Stimulated activated CD4-positive, alpha-beta T cell treated with anti-CD3 and anti-CD28 coated beads, Interleukin-1b, Interleukin-23, amount 100 ng/mL, for 24 hours (primary cell): Measurements from ENCODE around the gene TSPAN11.
"Not testable (repeated sequence)": the region's sequence is repeated elsewhere in the genome, so short reads cannot be mapped to it uniquely, and the experiment has no call there.

ENCODE experiments used
- DNase-seq, 4 experiments: peaks; one replicate each; pipeline ENCODE4 v3.0.0-alpha.2; 2020; ENCODE audit warnings: low read depth in 4 of 4, low spot score in 1 of 4

TSPAN11 gene

DNA sequence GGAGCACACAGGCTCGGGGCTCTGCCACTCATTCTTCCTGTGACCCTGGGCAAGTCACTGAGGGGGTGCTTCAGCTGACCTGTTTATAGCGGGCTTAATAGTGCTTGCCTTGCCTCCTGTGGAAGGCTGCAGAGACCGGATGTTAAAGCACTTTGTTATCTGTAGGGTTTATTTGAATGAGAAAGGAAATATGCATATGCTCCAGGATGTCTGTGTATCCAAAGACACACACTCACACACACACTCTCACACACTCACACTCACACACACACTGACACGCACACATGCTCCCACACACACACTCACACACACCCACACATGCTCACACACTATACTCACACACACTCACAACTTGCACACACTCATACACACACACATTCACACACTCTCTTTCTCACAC is 91.0 kb downstream of the TSPAN11 start:
- no peak for DNase-seq

DNA sequence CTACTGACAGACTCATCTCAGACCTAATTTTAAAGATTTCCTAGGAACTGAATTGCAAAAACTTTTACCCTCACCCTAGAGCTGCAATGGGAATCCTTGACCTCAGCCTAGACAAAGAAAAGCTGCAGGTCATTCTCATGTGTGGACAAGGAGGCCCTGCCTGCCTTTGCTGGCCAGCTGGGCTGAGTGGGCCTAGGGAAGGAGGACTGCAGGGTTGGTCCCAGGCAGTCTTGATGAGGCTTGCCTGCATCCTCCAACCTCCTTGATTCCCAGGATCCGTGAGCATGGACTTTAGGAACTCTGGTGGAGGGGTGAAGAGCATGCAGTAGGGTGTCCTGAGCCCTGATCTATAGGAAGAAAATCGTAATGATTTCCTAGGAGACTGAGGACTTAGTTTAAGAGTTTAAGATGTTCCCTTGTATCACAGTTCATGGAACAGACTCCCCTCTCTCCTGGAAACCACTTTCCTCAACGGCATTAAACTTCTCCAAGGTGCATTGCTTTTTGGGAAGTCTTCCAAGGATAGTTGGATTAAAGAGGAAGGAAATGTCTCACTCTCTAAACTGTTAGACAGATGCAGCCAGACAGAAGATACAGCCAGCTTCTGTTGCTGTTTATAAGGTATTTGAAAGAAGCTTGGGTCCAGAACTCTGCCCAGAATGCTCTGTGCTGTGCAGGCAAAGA is 91.7 kb downstream of the TSPAN11 start:
- no peak for DNase-seq

DNA sequence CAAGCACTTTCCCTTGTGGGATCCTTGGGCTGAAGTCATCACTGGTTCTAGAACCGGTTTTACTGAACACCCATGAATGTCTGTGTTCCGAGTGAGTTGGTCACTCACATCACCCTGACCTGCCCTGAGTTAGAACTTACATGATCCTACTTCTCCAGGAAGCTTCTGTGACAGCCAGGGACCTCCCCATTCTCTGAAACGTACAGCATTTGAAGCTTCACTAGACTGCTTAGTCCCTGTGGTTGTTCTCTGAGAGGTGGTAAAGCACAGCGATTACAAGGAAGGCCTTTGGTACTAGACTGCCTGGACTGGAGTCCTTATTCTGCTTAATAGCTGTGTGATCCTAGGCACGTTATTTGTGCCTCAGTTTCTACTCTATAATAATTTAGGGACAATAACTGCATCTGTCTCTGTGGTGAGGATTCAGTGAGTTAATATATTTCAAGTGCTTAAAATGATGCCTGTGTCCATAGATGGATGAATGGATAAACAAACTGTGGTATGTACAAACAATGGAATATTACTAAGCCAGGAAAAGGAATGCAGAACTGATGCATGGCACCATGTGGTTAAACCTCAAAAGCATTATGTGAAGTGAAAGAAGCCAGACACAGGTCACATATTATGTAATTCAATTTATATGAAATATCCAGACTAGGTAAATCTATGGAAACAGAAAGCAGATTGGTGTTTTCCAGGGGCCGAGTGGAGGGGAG is 92.4 kb downstream of the TSPAN11 start:
- no peak for DNase-seq

DNA sequence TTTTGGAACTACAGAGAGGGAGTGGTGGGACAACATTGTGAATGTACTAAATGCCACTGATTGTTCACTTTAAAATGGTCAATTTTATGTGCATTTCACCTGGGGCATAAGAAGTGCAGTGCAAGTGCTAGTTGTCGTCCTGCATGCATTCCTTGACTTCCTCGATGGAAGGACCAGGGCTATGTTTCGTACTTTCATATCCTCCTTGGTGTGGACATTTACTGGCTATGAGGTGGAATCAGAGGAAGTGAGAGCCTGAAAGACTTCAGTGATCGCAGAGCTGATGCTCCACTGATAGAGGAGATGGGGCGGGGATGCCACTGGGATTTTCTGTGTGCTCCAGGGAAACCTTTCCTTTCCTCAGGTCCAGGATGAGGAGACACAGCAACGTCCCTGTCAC is 93.0 kb downstream of the TSPAN11 start:
- DNase-seq: no peak

DNA sequence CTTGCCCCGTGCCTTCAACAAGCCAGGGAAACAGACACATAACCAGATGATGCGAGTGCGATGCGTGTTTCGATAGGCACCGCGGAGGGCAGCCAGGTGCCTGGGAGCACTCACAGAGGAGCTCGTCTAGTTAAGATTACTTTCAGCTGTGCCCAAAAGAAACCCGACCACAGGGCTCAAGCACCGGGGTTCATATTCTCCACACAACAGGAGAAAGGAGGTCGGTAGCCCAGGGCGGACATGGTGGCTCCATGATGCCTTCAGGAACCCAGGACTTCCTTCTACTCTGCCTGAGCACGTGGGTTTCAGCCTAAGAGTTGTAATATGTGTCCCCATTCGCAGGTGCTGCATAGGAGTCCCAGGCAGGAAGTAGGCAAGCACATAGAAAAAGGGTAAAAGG is 93.4 kb downstream of the TSPAN11 start:
- DNase-seq: no peak

DNA sequence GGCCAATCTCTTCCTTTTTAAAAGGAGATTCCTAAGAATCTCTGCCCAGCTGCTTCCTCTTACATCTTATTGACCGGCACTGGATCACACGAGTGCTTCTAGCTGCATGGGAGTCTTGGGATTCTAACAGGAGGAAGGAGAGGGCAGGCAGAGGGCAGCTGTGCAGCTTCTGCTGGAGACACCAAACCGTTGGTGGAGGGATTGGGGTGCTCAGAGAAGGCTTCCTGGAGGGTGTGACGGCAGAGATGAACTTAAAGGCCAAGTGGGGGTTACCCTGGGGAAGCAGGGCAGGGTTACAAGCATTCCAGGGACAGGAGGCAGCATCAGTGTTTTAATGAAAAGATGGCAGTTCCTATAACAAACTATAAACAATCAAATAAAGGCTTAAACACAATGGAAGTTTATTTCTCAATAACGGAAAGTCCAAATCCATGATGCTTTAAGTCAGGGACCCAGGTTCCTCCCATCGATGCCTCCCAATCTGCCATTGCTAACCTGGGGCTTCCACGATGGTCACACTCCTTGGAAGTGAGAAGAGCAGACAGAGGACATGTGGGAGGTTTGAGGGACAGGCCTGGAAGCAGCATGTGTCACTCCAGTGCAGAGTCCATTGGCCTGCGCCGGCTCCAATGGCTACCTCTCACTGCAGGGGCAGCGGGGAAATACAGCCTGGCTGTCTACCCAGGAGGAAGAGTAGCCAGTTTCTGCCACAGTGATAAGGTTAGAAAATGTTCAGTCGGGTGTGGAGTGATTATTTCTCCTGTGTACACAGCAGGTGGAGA is 94.0 kb downstream of the TSPAN11 start:
- DNase-seq: no peak

DNA sequence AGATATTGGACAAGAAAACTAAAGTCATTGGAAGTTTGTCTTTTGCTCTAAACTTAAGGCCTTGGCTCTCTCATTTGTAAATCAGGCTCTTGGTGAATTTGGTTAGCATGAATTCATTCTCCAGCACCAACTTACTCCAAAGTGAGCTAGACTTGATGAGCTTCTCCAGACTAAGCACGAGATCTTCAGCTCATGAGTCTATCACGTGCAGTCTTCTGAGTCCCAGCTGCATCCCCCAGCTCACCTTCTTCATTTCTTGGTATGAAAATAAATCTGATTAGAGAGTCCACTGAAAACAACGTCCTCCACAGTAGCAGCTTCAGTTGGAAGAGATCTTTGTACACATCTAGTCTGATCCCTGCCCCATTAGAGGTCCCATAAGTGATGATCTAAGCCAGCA is 94.6 kb downstream of the TSPAN11 start:
- no peak for DNase-seq

DNA sequence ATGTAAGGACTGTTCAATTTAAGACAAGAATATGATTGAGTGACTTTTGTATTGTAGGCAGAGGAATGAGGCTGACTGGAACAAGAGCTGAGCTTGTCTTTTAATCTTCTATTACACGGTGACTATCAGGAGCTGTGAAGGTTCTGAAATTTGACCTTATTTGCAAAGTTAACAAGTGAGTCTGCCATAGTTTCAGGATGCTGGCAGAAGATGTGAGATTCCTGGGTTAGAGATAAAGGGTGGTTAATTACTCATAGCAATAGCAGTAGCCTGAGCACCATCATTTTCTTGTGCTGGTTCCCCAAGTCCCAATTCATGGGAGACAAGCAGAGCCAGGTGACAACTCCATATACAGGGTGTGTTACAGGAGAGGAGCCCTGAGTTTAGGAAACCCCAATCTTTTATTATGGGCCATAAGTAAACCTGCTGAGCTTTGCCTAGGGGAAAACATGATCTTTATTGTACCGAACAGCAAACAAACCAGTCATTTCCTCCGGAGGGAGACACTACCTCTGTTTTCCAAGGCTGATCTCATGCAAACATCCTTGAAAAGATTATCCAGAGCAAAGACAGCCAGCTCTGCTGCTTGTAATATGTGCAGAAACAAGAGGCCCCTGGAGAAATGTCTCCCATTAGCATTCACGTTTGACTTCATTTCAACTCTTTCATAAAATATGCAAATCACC is 95.4 kb downstream of the TSPAN11 start:
- DNase-seq: no peak

DNA sequence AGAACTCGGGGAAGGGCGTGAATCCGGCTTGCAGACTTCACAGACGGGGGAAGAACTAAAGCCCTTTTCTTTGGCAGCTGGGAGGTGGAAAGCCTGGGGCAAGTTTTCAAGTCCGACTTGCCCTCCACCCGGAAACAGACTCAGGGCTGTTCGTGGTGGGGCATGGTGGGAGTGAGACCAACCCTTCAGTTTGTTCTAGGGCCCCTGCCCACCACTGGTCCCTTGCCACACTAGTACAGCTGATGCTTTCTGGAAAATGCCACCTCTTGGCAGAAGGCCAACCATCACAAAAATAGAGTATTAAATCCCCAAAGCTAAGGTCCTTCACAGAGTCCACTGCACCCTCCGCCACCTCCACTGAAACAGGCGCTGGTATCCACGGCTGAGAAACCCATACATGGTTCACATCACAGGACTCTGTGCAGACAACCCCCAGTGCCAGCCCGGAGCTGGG is 96.8 kb downstream of the TSPAN11 start:
- DNase-seq: no peak

DNA sequence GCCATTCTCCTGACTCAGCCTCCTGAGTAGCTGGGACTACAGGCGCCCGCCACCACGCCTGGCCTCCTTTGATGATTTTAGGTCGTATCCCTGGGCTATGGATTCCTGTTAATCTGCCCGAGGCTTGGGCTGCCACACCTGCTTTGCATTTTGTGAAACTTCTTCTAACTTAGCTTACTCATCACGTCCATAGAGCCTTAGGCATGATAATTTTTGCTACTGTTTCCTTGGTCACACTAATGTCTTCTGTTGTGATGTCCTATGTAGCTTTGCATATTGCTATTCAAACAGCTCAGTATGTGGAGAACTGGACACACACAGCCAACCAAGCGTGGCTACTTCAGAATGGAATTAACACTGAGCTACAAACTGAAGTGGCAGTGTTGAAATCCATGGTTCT is 99.7 kb downstream of the TSPAN11 start:
- no peak for DNase-seq

DNA sequence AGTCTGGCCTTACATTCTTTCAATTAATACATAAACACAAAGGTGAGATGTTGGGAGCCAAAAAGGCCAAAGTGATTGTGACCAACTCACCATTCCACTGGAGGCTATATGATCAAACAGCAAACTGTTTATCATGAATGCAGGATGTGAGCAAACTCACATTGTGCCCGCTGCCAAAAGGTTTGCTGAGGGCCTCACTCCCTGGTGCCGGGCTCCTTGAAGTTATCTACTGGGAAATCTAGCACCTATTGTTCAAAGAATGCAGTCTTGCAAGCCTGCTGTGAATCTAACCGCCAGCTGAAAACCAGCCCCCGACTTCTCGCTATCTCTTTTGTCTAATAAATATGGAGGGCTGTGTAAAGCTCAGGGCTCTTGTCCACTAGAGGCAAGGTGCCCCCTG is 100.5 kb downstream of the TSPAN11 start:
- not testable (repeated sequence) for DNase-seq

DNA sequence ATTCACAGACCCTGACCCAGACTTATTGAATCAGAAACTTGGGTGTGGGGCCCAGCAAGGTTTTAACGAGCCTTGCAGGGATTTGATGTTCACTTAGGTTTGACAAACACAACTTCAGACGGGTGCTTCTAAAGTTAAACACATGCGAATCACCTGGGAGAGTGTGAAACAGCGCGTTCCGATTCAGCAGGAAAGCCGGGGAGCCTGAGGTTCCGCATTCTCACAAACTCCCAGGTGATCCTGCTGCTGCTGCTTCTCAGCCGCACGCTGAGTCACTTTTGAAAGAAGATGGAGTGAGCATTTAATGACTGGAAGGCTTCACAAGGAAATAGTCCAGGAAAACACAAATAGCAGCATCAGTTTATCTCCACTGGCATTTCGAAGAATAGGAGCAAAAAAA is 102.9 kb downstream of the TSPAN11 start:
- DNase-seq: no peak

DNA sequence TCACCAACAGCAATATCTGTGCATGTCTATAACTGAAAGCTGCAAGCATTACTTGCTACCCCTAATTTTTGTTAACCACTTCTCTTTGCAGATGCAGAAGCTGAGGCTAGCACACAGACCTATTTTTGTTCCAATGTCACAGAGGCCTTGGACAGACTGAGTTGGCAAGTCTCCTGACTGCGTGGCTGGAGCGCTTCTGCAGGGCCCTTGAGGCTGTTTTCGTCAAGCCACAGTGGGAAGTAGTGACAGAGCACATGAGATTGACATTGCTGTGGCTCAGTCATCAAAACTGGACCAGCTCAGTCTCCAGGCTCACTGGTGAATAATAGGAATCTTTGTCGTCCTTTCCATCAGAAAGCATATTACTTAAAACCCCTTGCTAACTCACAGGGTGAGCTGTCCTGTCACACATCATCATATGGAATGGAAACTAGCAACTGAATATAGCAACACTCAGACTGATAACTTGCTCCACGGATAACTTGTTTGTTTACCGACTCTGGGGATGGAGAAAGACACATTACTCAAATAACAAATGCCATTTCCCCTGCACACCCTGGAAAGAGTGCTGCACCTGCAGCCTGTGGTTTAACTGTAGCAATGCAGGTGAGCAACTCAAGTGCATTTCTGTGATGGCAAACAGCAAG is 103.5 kb downstream of the TSPAN11 start:
- DNase-seq: no peak

DNA sequence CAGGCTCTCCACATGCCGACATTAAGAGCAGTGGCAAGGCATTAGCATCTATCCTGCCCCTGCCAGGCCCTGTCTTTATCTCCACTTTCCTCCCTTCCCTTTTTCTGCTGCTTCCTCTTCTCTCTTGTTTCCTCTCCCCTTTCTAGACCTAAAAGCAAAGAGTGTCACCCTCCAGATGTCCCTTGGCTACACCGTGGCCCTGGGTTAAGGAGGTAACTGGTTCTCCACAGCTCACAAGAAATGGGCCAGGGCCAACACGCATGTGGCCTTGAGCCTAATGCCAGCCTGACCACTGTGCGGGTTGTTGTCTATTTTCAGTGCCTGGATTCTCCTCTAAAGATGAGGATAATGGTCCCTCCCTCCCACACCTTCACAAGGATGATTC is 105.4 kb downstream of the TSPAN11 start:
- no peak for DNase-seq

DNA sequence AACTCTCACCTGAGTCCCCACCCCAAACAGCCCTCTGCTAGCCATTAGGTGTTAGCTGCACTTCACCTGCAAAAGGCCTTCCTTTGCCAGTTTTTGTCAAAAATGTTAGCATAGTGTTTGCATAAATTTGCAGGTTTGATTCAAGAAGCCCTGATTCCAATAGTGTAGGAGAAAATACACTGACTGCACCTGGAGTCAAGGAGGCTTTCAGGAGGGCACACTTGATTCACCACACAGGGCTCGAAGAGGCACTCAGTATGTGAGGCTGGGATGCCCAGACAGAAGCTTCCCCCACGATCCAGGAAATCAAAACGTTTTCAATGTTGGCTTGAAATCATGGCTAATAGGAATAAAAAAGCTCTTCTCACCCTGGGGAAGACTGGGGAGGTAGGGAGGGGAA is 106.6 kb downstream of the TSPAN11 start:
- no peak for DNase-seq

DNA sequence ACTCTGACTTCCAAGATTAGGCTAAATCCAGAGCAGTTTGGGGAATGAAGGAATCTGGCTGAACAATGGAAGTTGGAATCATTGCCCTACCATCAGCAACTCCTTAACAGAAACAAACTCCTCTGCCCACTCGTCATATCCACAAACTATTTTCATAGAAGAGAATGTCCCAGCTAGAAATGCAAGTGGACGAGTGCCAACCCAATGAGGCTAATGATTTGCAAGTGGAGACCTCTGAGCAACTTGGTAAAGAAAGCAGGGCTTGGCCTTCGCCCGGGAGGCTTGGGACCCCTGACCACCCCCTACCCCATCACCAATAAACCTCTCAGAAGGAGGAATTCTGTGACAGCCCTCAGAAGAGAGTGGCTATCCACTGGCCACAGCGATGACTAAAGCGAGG is 107.1 kb downstream of the TSPAN11 start:
- DNase-seq: no peak

DNA sequence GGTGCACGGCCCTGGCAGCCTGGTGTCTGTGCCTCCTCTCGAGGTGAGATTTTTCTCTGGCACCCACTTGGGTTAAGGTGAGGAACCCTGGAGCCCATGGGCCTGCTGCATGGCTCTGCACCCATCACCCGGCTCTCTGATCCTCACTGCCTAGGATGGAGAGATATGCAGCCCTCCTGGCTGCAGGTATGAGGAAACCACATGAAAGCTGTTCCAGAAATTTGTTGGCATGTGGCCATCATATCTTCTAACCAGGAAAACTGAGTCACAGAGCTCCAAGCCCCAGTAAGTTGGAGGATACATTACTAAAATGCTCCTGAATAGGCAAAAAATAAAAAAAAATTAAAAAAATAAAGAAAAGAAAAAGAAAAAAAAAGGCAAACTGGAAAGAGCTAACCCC is 107.8 kb downstream of the TSPAN11 start:
- no peak for DNase-seq

DNA sequence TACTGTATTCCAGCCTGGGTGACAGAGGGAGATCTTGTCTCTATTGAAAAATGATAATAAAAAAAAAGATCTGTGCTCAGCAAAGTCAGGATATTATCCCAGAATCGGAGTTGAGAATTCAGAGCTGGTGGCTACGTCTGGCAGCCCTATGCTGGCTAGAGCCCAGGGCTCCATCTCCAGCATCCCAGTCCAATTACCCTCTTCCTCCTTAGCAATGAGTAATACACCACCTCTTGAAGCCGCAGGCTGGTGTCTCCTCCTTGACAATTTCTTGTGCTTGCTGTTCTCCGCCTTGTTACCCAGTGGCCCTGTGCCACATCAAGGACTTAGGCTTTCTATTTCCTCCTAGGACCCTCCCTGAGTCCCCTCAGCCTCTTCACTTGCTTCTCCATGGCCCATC is 108.7 kb downstream of the TSPAN11 start:
- no peak for DNase-seq

DNA sequence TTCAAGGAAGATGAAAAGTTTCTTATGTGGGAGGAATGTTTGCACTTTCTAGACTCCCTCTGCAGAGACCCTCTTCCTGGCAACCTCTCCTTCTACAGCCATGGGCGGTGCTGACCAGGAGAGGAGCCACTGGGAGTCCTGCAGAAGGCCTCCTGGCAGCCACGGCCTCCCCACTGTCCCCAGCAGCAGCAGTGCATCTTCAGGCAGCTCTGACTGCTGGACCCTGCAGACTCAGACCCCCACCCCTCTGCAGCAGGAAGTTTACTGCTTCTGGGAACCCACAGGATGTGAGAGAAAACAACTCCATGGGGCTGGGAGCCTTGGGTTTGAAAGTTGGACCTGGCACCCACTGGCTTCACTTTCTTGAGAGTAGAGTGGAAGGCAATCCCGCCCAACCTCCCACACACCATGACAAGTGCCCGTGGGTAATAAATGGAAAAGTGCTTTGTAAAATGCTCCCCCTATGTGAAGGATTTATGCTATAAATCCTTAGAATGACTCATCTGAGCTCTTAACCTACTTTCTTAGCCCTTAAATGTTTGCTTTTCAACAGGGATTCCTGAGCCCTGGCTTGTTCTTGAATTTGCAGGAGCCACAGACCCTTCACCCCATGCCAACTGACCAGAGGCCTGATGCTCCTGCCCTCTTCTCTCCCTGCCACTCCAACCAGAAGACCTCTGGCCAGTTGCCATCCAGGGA is 109.6 kb downstream of the TSPAN11 start:
- no peak for DNase-seq

DNA sequence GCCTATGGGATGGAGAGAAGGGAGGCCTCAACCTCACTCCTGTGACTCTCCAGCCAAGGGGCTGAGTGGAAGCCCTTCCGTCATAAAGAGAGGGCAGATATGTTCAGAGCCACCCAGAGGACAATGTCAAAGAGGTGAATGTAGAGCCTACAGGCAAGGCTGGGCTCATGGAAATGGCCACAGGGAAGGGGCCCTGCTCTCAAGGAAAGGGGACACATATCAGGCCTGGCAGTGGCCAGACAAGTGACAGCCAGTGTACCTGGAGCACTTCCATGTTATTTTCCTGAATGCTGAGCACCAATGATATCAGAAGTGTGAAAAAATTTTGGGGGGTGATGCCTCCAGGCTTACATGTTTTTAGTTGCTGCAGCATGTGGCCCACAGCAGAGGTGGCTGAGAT is 110.5 kb downstream of the TSPAN11 start:
- no peak for DNase-seq

DNA sequence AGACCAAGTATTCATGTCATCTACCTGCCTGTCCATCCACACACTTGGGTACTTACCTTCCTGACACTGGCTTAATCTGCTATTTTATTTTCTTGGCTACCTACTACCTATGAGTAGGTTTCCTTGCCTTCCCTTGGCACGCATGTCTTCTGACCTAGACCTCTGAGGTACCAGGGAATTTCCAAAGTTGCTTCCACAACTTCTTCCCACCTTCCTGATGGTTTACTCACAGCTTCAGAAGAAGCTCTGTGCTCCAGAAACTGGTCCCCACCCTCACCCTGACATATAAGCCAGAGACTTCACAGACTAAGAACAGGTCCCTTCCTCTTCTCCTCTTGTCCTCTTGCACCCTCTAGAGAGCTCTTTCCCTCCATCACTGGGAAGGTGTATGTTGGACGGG is 111.4 kb downstream of the TSPAN11 start:
- no peak for DNase-seq
